Measurements from ENCODE around the gene P2RX4.
A peak's percentile ranks its signal among the peaks of the same experiment; 100 is the strongest.

P2RX4 gene

DNA sequence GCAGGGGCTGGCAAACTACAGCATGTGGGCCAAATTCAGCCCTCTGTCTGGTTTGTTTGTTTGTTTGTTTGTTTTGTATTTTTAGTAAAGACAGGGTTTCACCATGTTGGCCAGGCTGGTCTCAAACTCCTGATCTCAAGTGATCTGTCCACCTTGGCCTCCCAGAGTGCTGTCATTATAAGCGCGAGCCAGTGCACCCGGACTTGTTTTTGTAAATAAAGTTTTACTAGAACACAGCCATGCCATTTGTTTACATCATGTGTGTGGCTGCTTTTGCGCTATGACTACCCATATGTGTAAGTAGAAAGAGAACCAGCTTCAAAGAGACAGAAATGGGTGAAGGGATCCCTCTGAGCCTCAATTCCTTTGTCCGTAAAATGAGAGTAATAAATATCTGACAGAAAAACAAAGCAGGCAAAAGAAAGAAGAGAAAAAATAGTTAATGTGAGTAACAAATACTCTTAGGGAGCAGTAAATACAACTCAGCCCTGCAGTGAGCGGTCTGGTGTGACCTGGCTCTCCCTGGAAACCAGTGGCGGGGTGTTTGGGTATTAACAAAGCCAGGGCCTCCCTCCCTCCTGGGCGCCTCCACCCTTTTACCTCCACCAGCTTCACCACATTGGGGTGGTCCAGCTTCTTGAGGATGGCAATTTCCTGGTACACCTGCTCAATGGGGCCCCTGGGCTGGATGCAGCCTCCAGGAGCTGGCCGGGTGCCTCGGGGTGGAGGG lies 53.4 kb downstream of the P2RX4 start:
- Histone ChIP-seq H3K9me3 (replicated peaks in 1 of 11) (no peaks in the 10 kb centered on the region), H3K4me3 (no peak overlapping the region), H3K9ac (no peak overlapping the region), H3K27ac (no peak overlapping the region), H3K4me2 (no peak overlapping the region), H3K4me1 (no peaks in the 10 kb centered on the region), H4K20me1 (peaks cover 0 to 19% (median 0%) of the 10 kb centered on the region in 11 experiments; a peak in 8 of 22 replicates), H3K27me3 (no peaks in the 10 kb centered on the region), H3K36me3 (peaks cover 95 to 100% (median 100%) of the 10 kb centered on the region in 11 experiments)
- no peak for TF ChIP-seq Cebpa-rat (IDR thresholded peaks at IDR 0.05)

DNA sequence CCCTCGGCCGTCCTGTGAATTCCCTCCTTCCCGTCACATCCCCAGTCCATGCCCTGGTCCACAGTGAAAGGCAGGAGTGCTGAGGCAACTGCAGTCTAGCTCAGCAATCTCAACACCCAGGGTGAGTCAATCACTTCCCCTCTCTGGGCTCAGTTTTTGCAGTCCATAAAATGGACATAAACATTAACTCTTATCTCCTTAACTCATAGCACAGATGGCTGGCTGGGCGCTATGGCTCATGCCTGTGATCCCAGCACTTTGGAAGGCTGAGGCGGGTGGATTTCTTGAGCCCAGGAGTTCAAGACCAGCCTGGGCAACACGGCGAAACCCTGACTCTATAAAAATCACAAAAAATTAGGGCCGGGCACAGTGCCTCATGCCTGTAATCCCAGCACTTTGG lies 54.2 kb downstream of the P2RX4 start:
- peaks cover 0 to 24% (median 0%) of the 10 kb centered on the region in 11 experiments; a peak in 8 of 22 replicates for H4K20me1 ChIP-seq
- no peaks in the 10 kb centered on the region for H3K4me1 ChIP-seq
- H3K9ac ChIP-seq: no peak overlapping the region
- H3K27ac ChIP-seq: no peak overlapping the region
- H3K9me3 ChIP-seq (replicated peaks in 1 of 11): no peaks in the 10 kb centered on the region
- H3K4me2 ChIP-seq: no peak overlapping the region
- TF ChIP-seq Cebpa-rat (IDR thresholded peaks at IDR 0.05): no peak
- H3K27me3 ChIP-seq: no peaks in the 10 kb centered on the region
- no peak overlapping the region for H3K4me3 ChIP-seq
- peaks cover 95 to 100% (median 100%) of the 10 kb centered on the region in 11 experiments for H3K36me3 ChIP-seq

DNA sequence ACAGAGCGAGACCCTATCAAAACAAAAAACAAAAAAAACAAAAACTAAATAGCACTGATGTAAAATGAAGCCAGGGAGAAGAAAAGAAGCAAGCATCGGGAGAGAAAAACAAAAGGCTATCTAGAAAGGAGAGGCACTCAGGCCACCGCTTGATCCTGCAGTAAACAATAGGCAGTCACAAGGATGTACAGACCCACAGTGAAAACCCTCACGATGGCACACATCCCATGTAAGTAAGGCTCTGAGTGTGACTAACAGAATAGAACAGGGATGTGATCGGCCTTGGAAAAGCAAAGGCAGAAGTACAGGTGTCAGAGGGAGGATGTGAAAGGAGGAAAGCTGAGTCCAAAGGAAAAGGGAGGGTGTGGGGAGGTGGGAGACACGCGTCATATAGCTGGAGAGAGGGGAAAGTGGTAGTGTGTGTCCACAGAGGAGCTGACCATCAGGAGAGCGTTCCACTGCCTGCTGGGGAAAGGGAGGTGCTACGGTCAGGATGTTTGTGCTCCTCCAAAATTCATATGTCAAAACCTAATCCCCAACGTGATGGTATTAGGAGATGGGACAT lies 55.1 kb downstream of the P2RX4 start:
- peaks cover 95 to 100% (median 100%) of the 10 kb centered on the region in 11 experiments for H3K36me3 ChIP-seq
- no peak for TF ChIP-seq Cebpa-rat (IDR thresholded peaks at IDR 0.05)
- no peak overlapping the region for H3K9ac ChIP-seq
- H3K27ac ChIP-seq: no peak overlapping the region
- H3K4me3 ChIP-seq: no peak overlapping the region
- no peaks in the 10 kb centered on the region for H3K9me3 ChIP-seq (replicated peaks in 1 of 11)
- H3K4me1 ChIP-seq: no peaks in the 10 kb centered on the region
- H4K20me1 ChIP-seq: peaks cover 0 to 32% (median 5%) of the 10 kb centered on the region in 11 experiments; a peak in 10 of 22 replicates
- H3K27me3 ChIP-seq: no peaks in the 10 kb centered on the region
- H3K4me2 ChIP-seq: no peak overlapping the region

DNA sequence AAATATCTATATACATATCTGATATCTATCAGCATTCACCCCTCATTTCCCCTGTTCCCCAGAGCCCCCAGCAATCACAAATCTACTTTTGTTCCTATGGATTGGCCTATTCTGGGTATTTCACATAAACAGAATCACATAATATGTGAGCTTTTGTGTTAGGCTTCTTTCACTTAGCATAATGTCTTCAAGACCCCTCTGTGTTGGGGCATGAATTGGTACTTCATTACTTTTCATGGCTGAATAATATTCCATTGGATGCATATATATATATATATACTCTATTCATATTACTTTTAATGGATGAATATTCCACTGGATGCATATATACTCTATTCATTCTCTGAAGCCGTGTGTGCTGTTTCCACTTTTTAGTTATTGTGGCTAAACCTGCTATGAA lies 57.9 kb downstream of the P2RX4 start:
- Histone ChIP-seq H3K9me3 (replicated peaks in 1 of 11) (no peaks in the 10 kb centered on the region), H3K4me2 (no peak overlapping the region), H4K20me1 (peaks cover 0 to 55% (median 18%) of the 10 kb centered on the region in 11 experiments; a peak in 15 of 22 replicates), H3K27ac (no peak overlapping the region), H3K4me1 (no peaks in the 10 kb centered on the region), H3K4me3 (no peak overlapping the region), H3K27me3 (no peaks in the 10 kb centered on the region), H3K36me3 (peaks cover 88 to 100% (median 99%) of the 10 kb centered on the region in 11 experiments), H3K9ac (no peak overlapping the region)
- no peak for TF ChIP-seq Cebpa-rat (IDR thresholded peaks at IDR 0.05)

DNA sequence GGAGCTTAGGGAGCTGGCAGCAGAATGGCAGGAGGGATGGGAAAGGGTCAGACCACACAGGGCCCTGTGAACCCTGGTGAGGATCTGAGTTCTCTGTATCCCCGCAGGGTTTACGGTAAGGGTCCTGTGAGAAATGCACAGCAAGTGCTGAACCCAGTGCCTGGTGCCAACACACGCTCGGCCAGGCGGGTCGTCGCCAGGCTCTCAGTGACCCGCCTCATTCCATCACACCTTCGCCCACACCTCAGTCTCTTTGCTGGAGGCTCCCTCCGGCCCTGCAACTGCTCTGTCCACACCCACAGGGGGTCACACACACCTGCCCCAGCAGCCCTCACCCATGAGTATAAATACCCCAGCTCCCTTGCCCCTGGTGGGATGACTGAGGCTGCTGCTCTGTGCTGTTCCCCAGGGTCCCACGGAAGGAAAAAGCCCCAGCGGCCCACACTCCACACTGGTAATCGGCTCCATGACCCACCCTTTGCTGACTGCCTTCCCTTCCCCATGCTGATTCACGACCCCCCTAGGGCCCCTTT lies 63.5 kb downstream of the P2RX4 start:
- Histone ChIP-seq H3K4me1 (peaks cover 0 to 21% (median 8%) of the 10 kb centered on the region in 10 experiments; a peak in 10 of 20 replicates), H4K20me1 (peaks cover 13 to 98% (median 61%) of the 10 kb centered on the region in 11 experiments; a peak in 20 of 22 replicates), H3K4me2 (no peak overlapping the region), H3K36me3 (peaks cover 71 to 97% (median 95%) of the 10 kb centered on the region in 11 experiments), H3K27ac (no peak overlapping the region), H3K4me3 (no peak overlapping the region), H3K9me3 (replicated peaks in 1 of 11) (peaks cover 0 to 7% (median 0%) of the 10 kb centered on the region in 11 experiments; a peak in 1 of 22 replicates), H3K27me3 (no peaks in the 10 kb centered on the region), H3K9ac (no peak overlapping the region)
- TF ChIP-seq Cebpa-rat (IDR thresholded peaks at IDR 0.05): no peak

DNA sequence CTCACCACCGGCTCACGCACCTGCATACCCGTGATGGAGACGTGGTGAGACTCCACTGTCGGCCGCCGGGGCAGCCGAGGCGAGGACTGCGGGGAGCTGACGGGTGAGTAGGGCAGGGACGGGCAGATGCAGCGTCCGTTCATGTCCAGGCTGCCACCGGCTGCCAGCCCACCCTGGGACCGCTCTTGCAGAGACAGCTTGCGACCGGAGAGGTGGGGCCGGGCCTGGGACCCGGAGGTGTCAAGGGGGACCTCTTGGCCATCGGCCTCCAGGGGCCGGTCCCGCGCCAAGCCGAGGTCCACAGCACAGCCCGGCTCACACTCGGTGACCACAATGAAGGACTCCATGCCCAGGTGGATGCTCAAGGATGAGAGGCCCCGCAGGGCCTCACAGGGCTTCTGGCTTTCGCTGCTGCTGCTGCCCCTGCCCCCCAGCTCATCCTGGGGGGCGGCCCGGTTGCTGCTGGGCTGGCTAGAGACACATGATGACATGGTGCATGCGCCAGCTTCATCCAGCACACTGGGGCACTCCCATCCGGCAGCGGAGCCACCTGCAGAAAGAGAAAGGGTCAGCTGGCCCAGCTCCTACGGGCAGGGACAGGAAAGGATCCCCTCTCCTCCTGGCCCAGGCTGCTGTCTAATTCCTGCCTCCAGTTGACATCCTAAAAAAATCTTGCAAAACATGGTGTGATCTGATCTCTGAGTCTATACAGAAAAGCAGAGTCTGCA lies 64.3 kb downstream of the P2RX4 start:
- Histone ChIP-seq H3K36me3 (peaks cover 71 to 97% (median 95%) of the 10 kb centered on the region in 11 experiments), H4K20me1 (peaks cover 20 to 100% (median 69%) of the 10 kb centered on the region in 11 experiments; a peak in 21 of 22 replicates), H3K4me3 (no peak overlapping the region), H3K4me2 (no peak overlapping the region), H3K27ac (no peak overlapping the region), H3K9me3 (replicated peaks in 1 of 11) (peaks cover 0 to 7% (median 0%) of the 10 kb centered on the region in 11 experiments; a peak in 1 of 22 replicates), H3K9ac (no peak overlapping the region), H3K27me3 (no peaks in the 10 kb centered on the region), H3K4me1 (peaks cover 0 to 28% (median 8%) of the 10 kb centered on the region in 10 experiments; a peak in 10 of 20 replicates)
- no peak for TF ChIP-seq Cebpa-rat (IDR thresholded peaks at IDR 0.05)

DNA sequence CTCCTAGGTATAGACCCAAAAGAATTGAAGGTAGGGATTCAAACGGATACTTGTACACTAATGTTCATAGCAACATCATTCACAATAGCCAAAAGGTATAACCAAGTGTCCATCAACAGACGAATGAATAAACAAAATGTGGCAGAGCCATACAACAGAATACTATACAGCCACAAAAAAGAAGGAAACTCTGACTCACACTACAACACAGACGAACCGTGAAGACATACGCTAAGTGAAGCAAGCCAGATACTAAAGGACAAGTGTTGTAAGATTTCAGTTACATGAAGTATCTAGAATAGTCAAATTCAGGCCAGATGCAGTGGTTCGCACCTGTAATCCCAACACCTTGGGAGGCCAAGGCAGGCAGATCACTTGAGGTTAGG lies 67.4 kb downstream of the P2RX4 start:
- peak overlapping the region in 3 of 11 experiments; percentile 16 to 53 (median 42); a peak in 5 of 22 replicates for H3K27ac ChIP-seq
- no peaks in the 10 kb centered on the region for H3K27me3 ChIP-seq

DNA sequence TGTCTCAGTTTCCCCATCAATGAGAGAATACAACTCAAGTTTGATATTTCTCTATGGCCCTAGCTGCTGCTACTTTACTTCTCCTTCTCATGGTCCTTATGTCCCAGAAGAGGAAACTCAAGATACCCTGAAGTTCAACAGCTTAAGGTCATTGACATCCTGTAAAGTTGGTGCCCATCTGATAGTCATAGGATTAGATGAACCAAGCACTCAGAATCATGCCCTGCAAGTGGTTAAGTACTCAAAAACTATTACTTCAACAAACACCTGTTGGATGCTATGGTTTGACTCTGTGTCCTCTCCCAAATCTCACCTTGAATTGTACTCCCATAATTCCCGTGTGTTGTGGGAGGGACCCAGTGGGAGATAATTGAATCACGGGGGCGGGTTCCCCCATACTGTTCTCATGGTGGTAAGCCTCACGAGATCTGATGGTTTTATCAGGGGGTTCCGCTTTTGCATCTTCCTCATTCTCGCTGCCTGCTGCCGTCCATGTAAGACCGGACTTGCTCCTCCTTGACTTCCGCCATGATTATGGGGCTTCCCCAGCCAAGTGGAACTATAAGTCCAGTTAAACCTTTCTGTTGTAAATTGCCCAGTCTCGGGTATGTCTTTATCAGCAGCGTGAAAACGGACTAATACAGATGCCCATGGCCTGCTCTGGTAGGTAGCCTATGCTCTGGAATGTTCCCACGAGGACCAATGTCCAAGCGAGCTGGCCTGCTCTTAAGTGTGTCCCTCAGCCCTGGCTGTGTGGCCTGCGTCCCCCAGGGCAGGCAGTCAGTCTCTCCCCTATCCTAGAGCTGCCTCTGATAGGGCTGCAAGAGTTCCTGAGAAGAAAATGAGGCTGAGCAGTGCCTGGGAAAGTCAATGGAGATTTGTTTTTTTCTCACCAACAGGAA lies 68.5 kb downstream of the P2RX4 start:
- no peak overlapping the region for H3K9ac ChIP-seq
- H3K27ac ChIP-seq: peak overlapping the region in 2 of 11 experiments; percentile 32 to 53; a peak in 3 of 22 replicates
- H3K4me2 ChIP-seq: peak overlapping the region in 2 of 11 experiments; percentile 48 to 58; a peak in 2 of 22 replicates
- peaks cover 0 to 30% (median 8%) of the 10 kb centered on the region in 10 experiments; a peak in 10 of 20 replicates for H3K4me1 ChIP-seq
- H3K4me3 ChIP-seq: no peak overlapping the region
- no peak for TF ChIP-seq Cebpa-rat (IDR thresholded peaks at IDR 0.05)
- H4K20me1 ChIP-seq: peaks cover 42 to 100% (median 80%) of the 10 kb centered on the region in 11 experiments; a peak in 21 of 22 replicates
- peaks cover 0 to 7% (median 0%) of the 10 kb centered on the region in 11 experiments; a peak in 1 of 22 replicates for H3K9me3 ChIP-seq (replicated peaks in 1 of 11)
- no peaks in the 10 kb centered on the region for H3K27me3 ChIP-seq
- peaks cover 58 to 88% (median 83%) of the 10 kb centered on the region in 11 experiments for H3K36me3 ChIP-seq

More for the DNA sequence above, 67.4 kb downstream of the P2RX4 start:
- H3K9ac ChIP-seq: peak overlapping the region in 1 of 11 experiments; percentile 18; a peak in 1 of 22 replicates
- no peak overlapping the region for H3K4me3 ChIP-seq
- H3K4me2 ChIP-seq: peak overlapping the region in 5 of 11 experiments; percentile 19 to 58 (median 48); a peak in 10 of 22 replicates
- H3K36me3 ChIP-seq: peaks cover 58 to 88% (median 84%) of the 10 kb centered on the region in 11 experiments
- peaks cover 39 to 100% (median 80%) of the 10 kb centered on the region in 11 experiments; a peak in 21 of 22 replicates for H4K20me1 ChIP-seq
- peaks cover 0 to 30% (median 8%) of the 10 kb centered on the region in 10 experiments; a peak in 10 of 20 replicates for H3K4me1 ChIP-seq
- peaks cover 0 to 7% (median 0%) of the 10 kb centered on the region in 11 experiments; a peak in 1 of 22 replicates for H3K9me3 ChIP-seq (replicated peaks in 1 of 11)
- no peak for TF ChIP-seq Cebpa-rat (IDR thresholded peaks at IDR 0.05)
